ENCODE measurements around the gene NXN. TPM values are rescaled to one million over a fixed set of nuclear protein-coding genes. Genes with fewer than 3 reads are reported as not detected.

NXN gene
- polyA plus RNA-seq, 1 experiment = 118 TPM

DNA sequence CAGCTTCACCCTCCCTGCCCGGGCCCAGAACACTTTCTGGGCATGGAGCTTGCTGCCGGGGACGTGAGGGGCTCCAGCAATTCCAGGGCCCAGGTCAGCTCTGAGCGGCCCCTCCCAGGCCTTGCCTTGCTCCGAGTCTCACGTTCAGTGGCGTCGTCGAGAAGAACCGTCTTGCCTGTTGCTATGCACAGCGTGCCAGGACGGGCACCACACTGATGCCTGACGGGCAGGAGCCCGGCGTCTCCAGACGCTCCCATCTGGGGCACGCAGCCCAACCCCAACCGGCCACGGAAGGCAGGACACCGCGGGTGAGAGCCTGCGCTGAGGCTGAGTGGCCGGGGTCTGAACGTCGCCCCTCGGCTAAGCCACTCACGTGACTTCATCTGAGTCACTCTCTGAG lies 44.5 kb upstream of the NXN start:
- ChIA-PET CTCF (no interaction called here), POLR2A (no interaction called here)
- Histone ChIP-seq H3K9me3 (ENCODE audit: control insufficient read depth, insufficient read depth, low read length) (no peaks in the 10 kb centered on the region; the same call in 1 of the 2 replicates), H3K4me3 (ENCODE audit: low read depth, low read length) (no peak overlapping the region), H3K27ac (ENCODE audit: low read depth, low read length) (no peak overlapping the region), H3K27me3 (ENCODE audit: control insufficient read depth, insufficient read depth, low read length) (no peaks in the 10 kb centered on the region)
- TF ChIP-seq, protein P1, sequence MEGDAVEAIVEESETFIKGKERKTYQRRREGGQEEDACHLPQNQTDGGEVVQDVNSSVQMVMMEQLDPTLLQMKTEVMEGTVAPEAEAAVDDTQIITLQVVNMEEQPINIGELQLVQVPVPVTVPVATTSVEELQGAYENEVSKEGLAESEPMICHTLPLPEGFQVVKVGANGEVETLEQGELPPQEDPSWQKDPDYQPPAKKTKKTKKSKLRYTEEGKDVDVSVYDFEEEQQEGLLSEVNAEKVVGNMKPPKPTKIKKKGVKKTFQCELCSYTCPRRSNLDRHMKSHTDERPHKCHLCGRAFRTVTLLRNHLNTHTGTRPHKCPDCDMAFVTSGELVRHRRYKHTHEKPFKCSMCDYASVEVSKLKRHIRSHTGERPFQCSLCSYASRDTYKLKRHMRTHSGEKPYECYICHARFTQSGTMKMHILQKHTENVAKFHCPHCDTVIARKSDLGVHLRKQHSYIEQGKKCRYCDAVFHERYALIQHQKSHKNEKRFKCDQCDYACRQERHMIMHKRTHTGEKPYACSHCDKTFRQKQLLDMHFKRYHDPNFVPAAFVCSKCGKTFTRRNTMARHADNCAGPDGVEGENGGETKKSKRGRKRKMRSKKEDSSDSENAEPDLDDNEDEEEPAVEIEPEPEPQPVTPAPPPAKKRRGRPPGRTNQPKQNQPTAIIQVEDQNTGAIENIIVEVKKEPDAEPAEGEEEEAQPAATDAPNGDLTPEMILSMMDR (IDR thresholded peaks at IDR 0.05; ENCODE audit: low read depth, low read length) = no peak
- no peak for DNase-seq (ENCODE audit: low read depth, low spot score)

GRCh38 chr17:1022278-1023024 lies 42.9 kb upstream of the NXN start:
- CTCF ChIA-PET = no interaction called here
- POLR2A ChIA-PET = no interaction called here

GRCh38 chr17:1021147-1021546 lies 41.6 kb upstream of the NXN start:
- DNase-seq (ENCODE audit: low read depth, low spot score) = no peak
- Histone ChIP-seq H3K27ac (ENCODE audit: low read depth, low read length) (no peak overlapping the region), H3K4me3 (ENCODE audit: low read depth, low read length) (no peak overlapping the region), H3K27me3 (ENCODE audit: control insufficient read depth, insufficient read depth, low read length) (no peaks in the 10 kb centered on the region), H3K9me3 (ENCODE audit: control insufficient read depth, insufficient read depth, low read length) (no peaks in the 10 kb centered on the region; the same call in 1 of the 2 replicates)
- TF ChIP-seq, protein P1 (IDR thresholded peaks at IDR 0.05; ENCODE audit: low read depth, low read length) = no peak
- CTCF ChIA-PET = no interaction called here
- POLR2A ChIA-PET = no interaction called here

More at GRCh38 chr17:1022278-1023024, 42.9 kb upstream of the NXN start:
- Histone ChIP-seq H3K9me3 (ENCODE audit: control insufficient read depth, insufficient read depth, low read length) (no peaks in the 10 kb centered on the region; the same call in 1 of the 2 replicates), H3K4me3 (ENCODE audit: low read depth, low read length) (no peak overlapping the region), H3K27ac (ENCODE audit: low read depth, low read length) (no peak overlapping the region), H3K27me3 (ENCODE audit: control insufficient read depth, insufficient read depth, low read length) (no peaks in the 10 kb centered on the region)
- TF ChIP-seq, protein P1 (IDR thresholded peaks at IDR 0.05; ENCODE audit: low read depth, low read length) = no peak
- DNase-seq (ENCODE audit: low read depth, low spot score) = no peak

- ChIA-PET CTCF (no interaction called here), POLR2A (no interaction called here)
- no peak for DNase-seq (ENCODE audit: low read depth, low spot score)
- Histone ChIP-seq H3K27me3 (ENCODE audit: control insufficient read depth, insufficient read depth, low read length) (no peaks in the 10 kb centered on the region), H3K27ac (ENCODE audit: low read depth, low read length) (no peak overlapping the region), H3K4me3 (ENCODE audit: low read depth, low read length) (no peak overlapping the region), H3K9me3 (ENCODE audit: control insufficient read depth, insufficient read depth, low read length) (no peaks in the 10 kb centered on the region; the same call in 1 of the 2 replicates)
- TF ChIP-seq, protein P1 (IDR thresholded peaks at IDR 0.05; ENCODE audit: low read depth, low read length) = no peak
These were observed 39.9 kb upstream of the NXN start for GRCh38 chr17:1019451-1019850.

- ChIA-PET POLR2A (no interaction called here), CTCF (interaction anchor here (1.3 kb wide), 1 partner anchor 37 kb away, joined by 4 read pairs; no protein-coding TSS in a partner anchor)
- TF ChIP-seq, protein P1 (IDR thresholded peaks at IDR 0.05; ENCODE audit: low read depth, low read length) = no peak
- no peak for DNase-seq (ENCODE audit: low read depth, low spot score)
- no peaks in the 10 kb centered on the region for H3K9me3 ChIP-seq (ENCODE audit: control insufficient read depth, insufficient read depth, low read length)
- H3K27me3 ChIP-seq (ENCODE audit: control insufficient read depth, insufficient read depth, low read length) = no peaks in the 10 kb centered on the region
- H3K4me3 ChIP-seq (ENCODE audit: low read depth, low read length) = no peak overlapping the region
- H3K27ac ChIP-seq (ENCODE audit: low read depth, low read length) = no peak overlapping the region
These were observed 39.0 kb upstream of the NXN start for GRCh38 chr17:1018547-1018946.
